GM10266 (cell line): ENCODE data around the gene HBEGF.
A peak's percentile ranks its signal among the peaks of the same experiment; 100 is the strongest.

Experiments used
- DNase-seq: peaks from one replicate; pipeline ENCODE4 v3.0.0; 2012; ENCODE audit errors: extremely low spot score
- TF ChIP-seq, protein P1 (sequence below): IDR thresholded peaks from 2 replicates; pipeline ENCODE4 v1.5.1; 2012; ENCODE audit warnings: mild to moderate bottlenecking, low read depth; ENCODE audit not compliant: control insufficient read depth, insufficient read depth; ENCODE audit errors: missing control alignments

HBEGF gene

DNA sequence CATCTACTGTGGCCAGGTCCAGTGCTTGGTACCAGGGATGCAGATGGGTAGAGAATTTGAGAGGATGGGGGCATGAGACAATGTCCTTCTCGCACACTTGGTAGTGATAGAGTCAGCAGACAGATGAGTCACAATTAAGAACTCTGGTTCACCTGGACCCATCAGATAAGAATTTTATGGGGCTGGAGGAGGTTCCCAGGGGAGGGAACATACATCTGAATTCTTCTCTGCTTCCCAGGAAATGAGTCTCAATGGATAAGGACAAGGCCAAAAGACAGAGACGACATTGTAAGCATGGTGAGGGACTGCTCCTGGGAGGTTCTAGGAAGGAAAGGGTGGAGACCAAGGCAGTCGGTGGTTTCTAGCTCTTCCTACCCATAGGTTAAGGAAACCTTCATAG is 18.9 kb upstream of the HBEGF start:
- no peak for DNase-seq
- TF ChIP-seq, protein P1, sequence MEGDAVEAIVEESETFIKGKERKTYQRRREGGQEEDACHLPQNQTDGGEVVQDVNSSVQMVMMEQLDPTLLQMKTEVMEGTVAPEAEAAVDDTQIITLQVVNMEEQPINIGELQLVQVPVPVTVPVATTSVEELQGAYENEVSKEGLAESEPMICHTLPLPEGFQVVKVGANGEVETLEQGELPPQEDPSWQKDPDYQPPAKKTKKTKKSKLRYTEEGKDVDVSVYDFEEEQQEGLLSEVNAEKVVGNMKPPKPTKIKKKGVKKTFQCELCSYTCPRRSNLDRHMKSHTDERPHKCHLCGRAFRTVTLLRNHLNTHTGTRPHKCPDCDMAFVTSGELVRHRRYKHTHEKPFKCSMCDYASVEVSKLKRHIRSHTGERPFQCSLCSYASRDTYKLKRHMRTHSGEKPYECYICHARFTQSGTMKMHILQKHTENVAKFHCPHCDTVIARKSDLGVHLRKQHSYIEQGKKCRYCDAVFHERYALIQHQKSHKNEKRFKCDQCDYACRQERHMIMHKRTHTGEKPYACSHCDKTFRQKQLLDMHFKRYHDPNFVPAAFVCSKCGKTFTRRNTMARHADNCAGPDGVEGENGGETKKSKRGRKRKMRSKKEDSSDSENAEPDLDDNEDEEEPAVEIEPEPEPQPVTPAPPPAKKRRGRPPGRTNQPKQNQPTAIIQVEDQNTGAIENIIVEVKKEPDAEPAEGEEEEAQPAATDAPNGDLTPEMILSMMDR = no peak

DNA sequence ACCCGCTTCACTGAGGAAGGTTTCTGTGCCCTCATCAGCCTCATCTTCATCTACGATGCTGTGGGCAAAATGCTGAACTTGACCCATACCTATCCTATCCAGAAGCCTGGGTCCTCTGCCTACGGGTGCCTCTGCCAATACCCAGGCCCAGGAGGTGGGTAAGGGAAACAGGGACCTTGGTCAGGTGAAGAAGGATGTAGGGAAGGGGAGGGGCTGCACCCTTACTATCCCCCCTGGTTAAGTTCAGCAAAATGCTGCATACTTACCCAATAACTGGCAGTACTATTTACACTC is 18.0 kb upstream of the HBEGF start:
- no peak for DNase-seq
- TF ChIP-seq, protein P1 = no peak

DNA sequence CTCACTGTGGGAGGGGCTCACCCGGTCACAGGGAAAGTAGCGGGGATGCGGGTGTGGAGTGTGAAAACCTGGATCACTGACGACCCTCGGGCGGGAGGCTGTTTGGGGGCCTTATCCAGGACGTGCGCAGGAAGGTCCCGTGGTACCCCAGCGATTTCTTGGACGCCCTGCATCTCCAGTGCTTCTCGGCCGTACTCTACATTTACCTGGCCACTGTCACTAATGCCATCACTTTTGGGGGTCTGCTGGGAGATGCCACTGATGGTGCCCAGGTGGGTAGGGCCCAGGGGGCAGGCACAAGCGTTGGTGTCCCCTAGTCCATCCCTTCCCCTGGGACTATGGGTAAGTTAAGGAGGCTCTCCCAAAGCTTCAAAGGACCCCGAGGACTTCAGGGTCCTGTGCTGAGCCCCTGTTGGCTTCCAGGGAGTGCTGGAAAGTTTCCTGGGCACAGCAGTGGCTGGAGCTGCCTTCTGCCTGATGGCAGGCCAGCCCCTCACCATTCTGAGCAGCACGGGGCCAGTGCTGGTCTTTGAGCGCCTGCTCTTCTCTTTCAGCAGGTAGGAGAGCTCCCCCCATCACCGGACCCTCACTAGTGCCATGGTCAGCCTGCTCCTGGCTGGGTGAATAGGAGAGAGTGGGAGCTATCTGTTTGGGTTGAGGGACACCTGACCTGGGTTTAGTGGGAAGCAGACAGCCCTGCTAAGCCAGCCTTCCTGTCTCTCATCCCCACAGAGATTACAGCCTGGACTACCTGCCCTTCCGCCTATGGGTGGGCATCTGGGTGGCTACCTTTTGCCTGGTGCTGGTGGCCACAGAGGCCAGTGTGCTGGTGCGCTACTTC is 17.4 kb upstream of the HBEGF start:
- DNase-seq = no peak
- TF ChIP-seq, protein P1 = no peak

DNA sequence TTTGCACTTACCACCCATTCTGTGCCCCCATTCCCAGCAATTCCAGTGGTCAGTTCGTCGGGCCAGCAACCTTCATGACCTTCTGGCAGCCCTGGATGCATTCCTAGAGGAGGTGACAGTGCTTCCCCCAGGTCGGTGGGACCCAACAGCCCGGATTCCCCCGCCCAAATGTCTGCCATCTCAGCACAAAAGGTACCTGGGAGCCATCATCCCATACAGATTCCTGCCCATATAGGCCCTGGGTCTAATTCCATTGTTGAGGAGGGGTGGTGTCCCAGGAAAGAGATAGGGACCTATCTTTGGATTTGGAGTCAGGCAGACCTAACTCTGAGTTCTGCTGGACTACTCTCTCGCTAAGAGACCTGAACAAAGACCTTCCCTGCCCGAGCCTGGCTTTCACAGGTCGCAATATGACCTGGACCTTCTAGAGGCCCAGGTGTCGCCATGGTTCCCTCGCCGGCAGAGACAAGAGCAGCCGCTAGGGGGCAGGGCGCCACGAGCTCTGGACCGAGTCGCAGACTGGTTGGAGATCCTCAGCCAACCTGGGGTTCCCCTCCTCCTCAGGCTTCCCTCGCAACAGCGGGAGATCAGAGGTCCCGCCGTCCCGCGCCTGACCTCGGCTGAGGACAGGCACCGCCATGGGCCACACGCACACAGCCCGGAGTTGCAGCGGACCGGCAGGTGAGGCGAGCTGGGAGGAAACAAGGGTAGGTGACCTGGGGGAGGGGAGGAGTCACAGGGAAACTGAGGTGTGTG is 16.6 kb upstream of the HBEGF start:
- DNase-seq = peak; percentile 81
- TF ChIP-seq, protein P1 = peak; percentile 99

DNA sequence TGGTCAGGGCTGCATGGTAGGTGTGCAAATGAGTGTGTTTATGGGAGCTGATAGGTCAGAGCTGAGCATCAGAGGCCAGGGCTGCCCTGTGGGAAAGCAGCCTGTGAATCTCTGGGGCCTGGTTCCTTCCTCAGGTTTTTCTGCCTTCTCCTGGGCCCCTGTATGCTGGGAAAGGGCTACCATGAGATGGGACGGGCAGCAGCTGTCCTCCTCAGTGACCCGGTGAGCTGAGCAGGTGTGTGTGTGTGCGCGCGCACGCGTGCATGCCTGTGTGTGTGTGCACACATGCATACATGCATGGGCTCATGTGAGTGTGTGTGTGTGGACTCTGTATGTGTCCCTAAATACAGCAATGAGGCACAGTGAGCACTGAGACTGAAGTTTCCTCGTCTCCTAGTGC is 15.9 kb upstream of the HBEGF start:
- TF ChIP-seq, protein P1 = no peak
- no peak for DNase-seq

DNA sequence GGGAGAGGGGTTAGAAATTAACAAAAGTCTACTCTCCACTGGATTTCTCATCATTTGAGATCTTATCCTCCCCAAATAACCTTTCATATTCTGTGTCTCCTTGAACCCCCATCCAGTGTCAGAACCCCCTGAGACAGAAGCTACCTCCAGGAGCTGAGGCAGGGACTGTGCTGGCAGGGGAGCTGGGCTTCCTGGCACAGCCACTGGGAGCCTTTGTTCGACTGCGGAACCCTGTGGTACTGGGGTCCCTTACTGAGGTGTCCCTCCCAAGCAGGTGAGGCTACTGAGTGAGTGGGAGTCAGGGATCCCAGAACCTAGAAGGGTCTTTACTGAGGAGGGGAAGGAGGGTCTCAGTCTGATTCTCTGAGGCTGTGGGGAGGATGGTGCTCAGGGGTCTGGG is 15.5 kb upstream of the HBEGF start:
- TF ChIP-seq, protein P1 = no peak
- no peak for DNase-seq
